Measurements from ENCODE around the gene TUBB4B.

TUBB4B gene

DNA sequence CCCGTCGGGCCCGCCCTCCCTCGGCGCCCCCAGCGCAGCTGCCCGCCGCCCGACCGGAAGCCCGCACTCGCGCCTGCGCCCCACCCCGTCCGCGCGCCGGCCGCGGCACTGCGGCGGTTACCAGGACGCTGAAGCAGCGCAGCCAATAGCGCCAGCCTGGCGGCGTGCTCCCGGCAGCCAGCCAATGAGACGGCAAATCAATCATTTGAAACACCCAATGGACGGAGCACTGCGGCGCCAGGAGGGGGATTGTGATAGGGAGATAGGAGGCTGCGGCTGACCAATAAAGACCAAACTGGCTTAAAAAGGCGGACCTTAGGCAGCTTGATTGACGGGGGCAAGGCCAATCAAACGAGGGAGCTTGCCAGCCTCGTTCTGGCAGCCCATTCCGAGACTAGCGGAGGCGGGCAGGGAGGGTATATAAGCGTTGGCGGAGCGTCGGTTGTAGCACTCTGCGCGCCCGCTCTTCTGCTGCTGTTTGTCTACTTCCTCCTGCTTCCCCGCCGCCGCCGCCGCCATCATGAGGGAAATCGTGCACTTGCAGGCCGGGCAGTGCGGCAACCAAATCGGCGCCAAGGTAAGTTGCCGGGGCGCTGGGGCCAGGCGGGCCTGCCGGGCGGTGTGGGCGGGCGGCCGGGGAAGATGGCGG lies at the start of gene TUBB4B:
Gene TUBB4B, plus strand, starts transcription at position 447 of the 649 bp plus-strand sequence. Its CDS starts 74 bp downstream, at position 521.
- DNase-seq: peak; percentile 98

DNA sequence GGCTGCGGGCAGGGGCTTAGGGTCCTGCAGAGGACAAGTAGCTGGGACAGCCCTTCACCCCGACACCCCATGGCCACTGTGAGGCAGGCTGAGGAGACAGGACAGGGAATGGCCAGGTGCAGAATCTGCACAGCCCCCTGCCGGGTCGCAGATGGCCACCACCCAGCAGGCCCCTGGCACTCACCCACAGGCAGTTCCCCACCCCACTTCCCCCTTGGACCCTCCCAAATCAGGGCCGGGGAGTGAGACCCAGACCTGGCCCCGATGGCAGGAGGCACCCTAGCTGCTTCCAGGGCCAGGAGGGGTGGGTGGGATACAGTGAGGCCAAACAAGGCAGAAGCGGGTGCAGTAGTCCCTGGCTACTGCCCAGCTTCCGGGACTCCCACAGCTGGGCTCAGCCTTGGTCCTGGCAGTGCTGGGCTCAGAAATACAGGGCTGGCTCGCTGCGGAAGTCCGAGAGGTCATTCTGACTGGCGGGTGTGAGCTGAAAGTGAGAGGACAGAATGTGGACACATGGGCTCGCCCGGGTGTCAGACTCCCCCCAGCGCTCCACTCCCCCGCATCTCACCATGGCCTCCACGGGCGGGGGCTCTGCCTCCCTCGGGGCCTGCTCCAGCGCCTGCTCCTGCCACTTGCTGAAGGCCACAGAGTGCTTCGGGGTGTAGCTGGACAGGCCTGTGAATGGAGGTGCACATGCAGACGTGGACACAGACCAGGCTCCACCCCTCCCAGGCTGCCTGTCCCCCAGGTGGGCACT lies 49.2 kb upstream of the TUBB4B start:
- DNase-seq: no peak

GRCh38 chr9:137192448-137192780 lies 48.7 kb upstream of the TUBB4B start:
- DNase-seq: no peak

DNA sequence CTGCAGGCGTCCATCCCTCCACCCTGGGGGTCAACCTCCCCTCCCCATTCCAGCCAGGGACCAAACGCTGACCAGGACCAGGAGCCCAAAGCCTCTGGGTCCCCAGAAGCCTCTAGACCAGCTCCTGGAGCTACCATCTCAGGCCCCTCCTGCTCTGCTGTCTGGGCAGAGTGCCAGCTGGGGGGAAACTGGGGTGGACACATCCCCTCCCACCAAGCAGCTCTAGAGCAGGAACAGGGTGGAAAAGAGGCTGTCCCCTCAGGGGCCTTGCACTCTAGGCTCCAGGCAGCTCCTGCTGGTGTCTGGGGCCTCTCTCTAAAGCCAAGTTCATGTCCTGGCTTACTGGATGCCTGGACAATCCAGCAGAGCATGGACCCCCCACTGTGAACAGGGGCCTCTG lies 48.2 kb upstream of the TUBB4B start:
- no peak for DNase-seq

GRCh38 chr9:137193771-137194170 lies 47.3 kb upstream of the TUBB4B start:
- no peak for DNase-seq

DNA sequence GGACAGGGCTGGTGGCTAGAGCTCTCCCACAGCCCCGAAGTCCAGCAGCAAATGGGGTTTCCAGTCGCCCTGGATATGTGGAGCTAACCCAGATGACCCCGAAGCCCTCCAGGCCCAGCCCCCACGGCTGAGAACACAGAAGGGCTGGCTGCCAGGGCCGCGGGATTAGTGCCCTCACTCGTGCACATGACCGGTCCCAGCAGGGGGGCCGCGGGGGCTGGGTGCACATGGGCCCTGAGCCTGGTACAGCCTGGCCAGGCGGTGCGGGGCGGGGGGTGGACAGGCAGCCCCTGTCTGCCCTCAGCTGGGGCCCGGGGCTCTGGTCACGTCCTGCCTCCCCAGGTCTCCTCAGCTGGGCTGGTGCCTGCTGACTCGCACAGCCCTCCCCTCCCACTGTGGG lies 46.7 kb upstream of the TUBB4B start:
- DNase-seq: no peak

DNA sequence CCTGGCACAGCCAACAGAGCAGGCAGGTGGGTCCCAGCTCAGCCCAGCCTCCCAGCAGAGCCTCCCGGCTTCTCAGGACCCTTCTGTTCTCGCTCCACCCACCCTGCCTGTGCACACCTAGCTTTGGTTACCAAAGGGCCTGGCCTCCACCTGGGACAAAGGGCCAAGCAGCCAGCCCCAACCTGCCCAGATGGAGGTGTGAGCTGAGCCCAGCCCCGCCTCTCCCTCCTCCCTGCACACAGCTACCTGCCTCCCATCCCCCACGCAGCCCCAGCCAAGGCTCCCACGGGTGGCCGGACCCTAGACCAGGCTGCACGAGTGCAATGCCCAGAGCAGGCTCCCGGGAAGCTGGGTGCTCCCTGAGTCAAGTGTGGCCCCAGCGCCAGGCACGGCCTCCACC lies 46.2 kb upstream of the TUBB4B start:
- DNase-seq: no peak

DNA sequence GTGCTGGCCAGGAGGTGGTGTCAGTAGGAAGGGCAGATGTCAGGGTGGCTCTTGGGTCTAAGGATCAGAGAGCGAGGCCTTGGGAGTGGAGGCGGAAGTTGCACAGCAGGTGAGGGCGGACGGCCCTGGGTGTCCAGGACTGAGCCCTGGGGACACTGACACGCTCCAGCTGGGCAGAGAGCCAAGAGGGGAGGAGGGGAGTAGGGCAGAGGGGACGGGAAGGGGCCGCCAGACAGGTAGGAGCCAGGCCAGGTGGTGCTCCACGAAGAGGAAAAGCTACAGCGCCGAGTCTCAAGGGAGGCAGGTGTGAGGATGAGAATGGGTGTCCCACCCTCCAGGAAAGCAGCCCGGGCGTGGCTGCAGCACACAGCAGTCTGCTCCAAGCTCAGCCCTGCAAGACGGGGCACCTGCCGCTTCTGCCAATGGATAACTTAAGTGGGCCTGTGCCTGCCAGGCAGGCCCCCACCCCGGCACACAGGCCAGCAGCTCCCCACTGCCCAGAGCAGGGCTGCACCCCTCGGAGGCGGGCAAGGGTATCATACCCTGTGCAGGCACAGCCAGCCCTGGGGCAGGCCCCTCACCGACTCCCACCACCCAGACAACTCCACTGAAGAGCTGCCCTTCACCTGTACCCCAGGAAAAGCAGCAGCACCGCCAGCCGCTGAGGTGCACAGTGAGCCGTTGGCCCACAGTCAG lies 45.4 kb upstream of the TUBB4B start:
- no peak for DNase-seq

DNA sequence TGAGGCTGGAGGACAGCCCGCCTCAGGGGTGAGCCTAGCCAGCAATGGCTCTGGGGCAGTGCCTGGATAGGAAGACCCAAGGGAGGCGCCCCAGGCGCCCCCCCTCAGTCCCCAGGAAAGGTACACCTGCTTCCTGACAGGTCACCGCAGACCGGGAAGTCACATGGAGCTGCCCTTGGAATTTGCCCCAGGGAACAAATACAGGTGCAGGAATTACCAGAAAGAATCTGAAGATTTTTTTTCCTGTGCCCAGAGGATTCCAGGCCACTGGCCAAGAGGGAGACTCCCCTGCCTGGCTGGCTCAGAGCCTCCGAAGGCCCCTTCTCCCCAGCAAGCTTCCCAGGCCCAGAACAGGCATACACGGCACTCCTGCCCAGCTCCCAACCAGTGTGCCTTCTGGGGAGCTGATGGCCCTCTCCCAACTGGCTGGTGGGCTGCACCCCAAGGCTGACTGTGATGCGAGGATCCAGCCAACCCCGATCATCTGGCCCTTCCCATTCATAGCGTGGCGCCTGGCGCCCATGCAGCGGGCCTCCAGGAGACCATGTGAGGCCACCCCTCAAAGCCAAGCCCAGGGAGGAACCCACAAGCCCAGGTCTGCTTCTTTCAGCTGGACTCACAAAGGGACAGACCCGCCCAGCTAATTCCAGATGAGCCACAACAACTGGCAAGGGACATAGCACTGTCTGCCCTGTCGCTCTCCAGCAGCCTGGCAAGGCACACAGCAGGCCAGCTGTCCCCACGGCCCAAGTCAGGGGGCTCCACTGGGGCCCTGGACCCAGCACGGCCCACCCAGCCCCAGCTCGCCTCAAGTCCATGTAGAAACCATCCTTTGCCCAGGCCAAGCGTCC lies 42.8 kb upstream of the TUBB4B start:
- no peak for DNase-seq

DNA sequence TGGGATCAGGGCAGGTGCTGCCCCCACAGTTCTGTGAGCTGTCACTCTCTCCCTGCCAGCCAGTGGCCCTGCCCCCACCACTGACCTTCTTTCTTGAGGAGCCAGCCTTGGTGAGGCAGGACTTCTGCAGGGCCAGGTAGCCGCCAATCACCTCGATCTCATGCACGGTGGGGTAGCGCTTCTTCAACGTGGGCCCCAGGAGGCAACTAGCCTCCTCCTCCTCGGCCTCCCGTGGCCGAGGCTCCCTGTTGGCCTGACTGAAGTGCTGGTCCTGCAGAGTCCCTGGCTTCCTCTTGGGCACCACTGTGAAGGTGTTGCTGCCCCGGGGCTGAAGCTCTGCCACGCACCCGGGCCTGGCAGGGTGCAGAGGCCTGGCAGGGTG lies 42.2 kb upstream of the TUBB4B start:
- no peak for DNase-seq

- DNase-seq: no peak
Measured at GRCh38 chr9:137199411-137200121, 41.5 kb upstream of the TUBB4B start.

GRCh38 chr9:137200311-137201204 lies 40.5 kb upstream of the TUBB4B start, which contains the start of gene TPRN:
Gene TPRN, minus strand, starts transcription at chr9:137200741. Its CDS starts 30 bp downstream, at chr9:137200711.
- peak; percentile 99 for DNase-seq

- DNase-seq: no peak
Measured at GRCh38 chr9:137201205-137201868, 39.8 kb upstream of the TUBB4B start.

- DNase-seq: no peak
Measured at GRCh38 chr9:137202966-137203365, 38.1 kb upstream of the TUBB4B start.

DNA sequence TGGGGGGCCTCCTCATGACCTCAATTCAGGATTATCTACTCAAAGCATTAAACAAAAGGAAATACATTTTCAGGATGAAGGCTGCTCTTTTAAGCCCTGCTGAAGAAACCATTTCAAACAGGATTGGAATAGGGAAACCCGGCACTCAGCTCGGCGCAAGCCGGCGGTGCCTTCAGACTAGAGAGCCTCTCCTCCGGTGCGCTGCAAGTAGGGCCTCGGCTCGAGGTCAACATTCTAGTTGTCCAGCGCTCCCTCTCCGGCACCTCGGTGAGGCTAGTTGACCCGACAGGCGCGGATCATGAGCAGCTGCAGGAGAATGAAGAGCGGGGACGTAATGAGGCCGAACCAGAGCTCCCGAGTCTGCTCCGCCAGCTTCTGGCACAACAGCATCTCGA lies 36.4 kb upstream of the TUBB4B start:
- no peak for DNase-seq

GRCh38 chr9:137205126-137206069 lies 35.7 kb upstream of the TUBB4B start, which contains the start of the genes NDOR1 and TMEM203:
Gene NDOR1, plus strand, starts transcription at chr9:137205700. Its CDS starts 78 bp downstream, at chr9:137205778.
Gene TMEM203, minus strand, starts transcription at chr9:137205648. Its CDS starts 234 bp downstream, at chr9:137205414.
- DNase-seq: peak; percentile 95

DNA sequence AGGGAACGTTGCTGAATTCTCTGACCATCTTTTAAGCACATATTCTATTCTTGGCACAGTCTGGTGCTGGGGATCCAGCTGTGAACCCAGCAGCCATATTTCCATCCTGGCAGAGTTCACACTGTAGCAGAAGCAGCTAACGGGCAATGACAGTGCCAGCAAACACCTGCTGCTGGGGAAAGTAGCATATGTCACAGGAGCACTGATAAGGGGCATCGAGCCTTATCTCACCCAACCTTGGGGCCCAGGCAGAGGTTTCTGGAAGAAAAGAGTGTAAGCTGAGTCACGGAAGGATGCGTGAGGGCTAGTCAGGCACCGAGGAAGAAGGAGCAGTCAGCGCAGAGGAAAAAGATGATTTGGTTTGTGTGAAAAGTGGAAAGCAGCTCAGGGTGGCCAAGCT lies 34.5 kb upstream of the TUBB4B start:
- no peak for DNase-seq

DNA sequence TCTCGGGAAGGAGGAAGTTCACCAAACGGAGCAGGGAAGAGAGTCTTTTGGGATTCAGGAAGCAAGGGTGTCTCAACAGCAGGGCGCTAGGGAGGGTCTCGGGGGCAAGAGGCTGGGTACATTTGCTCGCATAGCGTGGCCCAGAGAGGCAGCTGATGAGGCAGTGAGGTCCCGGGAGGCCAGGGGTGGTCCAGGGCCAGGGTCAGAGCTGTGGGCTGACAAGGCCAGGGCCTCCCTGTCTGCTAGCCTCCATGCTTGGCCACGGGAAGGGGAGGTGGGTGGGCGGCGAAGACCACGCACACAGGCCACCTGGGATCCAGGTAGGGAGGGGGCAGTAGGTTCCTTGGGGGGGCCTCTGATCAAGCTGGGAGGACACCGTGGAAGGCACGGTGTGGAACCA lies 29.6 kb upstream of the TUBB4B start:
- DNase-seq: no peak

DNA sequence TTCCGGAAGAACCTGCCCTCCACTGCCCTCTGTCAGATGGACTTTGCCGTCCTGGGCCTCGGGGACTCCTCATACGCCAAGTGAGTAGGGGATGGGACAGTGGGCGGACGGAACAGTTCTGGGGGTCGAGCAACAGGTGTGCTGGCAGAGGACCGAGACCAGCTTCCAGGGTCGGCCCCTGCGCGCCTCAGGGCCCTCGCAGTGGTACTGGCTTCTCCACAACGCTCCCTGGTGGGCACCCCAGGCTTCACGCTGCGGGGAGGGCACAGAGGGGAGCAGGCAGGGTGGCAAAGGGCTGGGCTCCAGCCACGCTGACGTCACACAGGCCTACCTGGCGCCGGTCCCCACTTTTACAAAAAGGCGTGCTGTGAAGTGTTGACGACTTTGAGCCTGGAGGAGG lies 28.6 kb upstream of the TUBB4B start:
- DNase-seq: no peak

Measured in stimulated activated CD4-positive, alpha-beta T cell treated with anti-CD3 and anti-CD28 coated beads, Interleukin-4, amount 100 ng/mL, for 24 hours (primary cell).